ENCODE data around the gene CCDC77. TPM values are rescaled to one million over a fixed set of nuclear protein-coding genes. Genes with fewer than 3 reads are reported as not detected.

CCDC77 gene
- total and polyA plus RNA-seq, 2 donors (not counting 3 experiments of a cell fraction or from before 2014, with no cell fraction given), result 4.1 to 12.9 TPM

- Histone ChIP-seq H2AFZ (ENCODE audit: low read depth, low read length) (peak overlapping the region; percentile 88), H4K20me1 (replicated peaks; ENCODE audit: control insufficient read depth, extremely low read depth, insufficient read depth, low read length) (no peaks in the 10 kb centered on the region), H3K9ac (replicated peaks; ENCODE audit: extremely low read depth, insufficient read depth, low read length) (no peak overlapping the region), H3K9me1 (replicated peaks; ENCODE audit: control insufficient read depth, extremely low read depth, insufficient read depth, low read length) (no peaks in the 10 kb centered on the region), H3K4me2 (ENCODE audit: insufficient read depth, low read length) (peak overlapping the region; percentile 73), H3K4me1 (ENCODE audit: control insufficient read depth, extremely low read depth, insufficient read depth, low read length) (peaks cover 8% of the 10 kb centered on the region), H3K27me3 (ENCODE audit: control insufficient read depth in 2 of 2, insufficient read depth in 2 of 2, low read length in 2 of 2) (no peaks in the 10 kb centered on the region), H3K4me3 (replicated peaks in 1 of 3; ENCODE audit: insufficient read depth in 1 of 3, low read depth in 1 of 3, low read length in 3 of 3) (peak overlapping the region in 2 of 3 experiments; percentile 22 to 33), H3K9me3 (replicated peaks; ENCODE audit: control insufficient read depth, insufficient read depth, low read length) (no peaks in the 10 kb centered on the region), H3K27ac (ENCODE audit: insufficient read depth, low read depth, low read length) (no peak overlapping the region), H3K36me3 (ENCODE audit: control insufficient read depth in 2 of 2, extremely low read depth in 1 of 2, insufficient read depth in 2 of 2, low read length in 2 of 2) (no peaks in the 10 kb centered on the region), H3K79me2 (ENCODE audit: control insufficient read depth, insufficient read depth, low read length) (peaks cover 10% of the 10 kb centered on the region)
- BruUV-seq (replicated peaks), result no TSS peak
- TF ChIP-seq POLR2AphosphoS5 (IDR thresholded peaks at IDR 0.05; ENCODE audit: insufficient read depth, low read depth, low read length), result no peak
- no peak for TF ChIP-seq POLR2A (IDR thresholded peaks at IDR 0.05; ENCODE audit: low read depth, low read length)
- TF ChIP-seq FOS (IDR thresholded peaks at IDR 0.05; ENCODE audit: borderline replicate concordance, insufficient read depth, low read length), result no peak
- no peak for TF ChIP-seq EZH2 (IDR thresholded peaks at IDR 0.05; ENCODE audit: borderline replicate concordance, low read depth, low read length, severe bottlenecking)
- no peak for TF ChIP-seq JUN (IDR thresholded peaks at IDR 0.05; ENCODE audit: borderline replicate concordance, insufficient read depth, insufficient read length, low read depth)
- no peak for TF ChIP-seq MYC (IDR thresholded peaks at IDR 0.05; ENCODE audit: low read depth, low read length)
- TF ChIP-seq GATA2 (IDR thresholded peaks at IDR 0.05; ENCODE audit: insufficient read depth, insufficient read length, low read depth, low read length), result no peak
- TF ChIP-seq CTCF (IDR thresholded peaks at IDR 0.05; ENCODE audit: extremely low read depth in 1 of 2, insufficient read depth in 1 of 2, low read depth in 1 of 2, low read length in 2 of 2), result no peak
- no peak for TF ChIP-seq MAX (IDR thresholded peaks at IDR 0.05; ENCODE audit: insufficient read depth, insufficient read length)
- no peak for DNase-seq (ENCODE audit: low read depth, low spot score)
- FAIRE-seq, result no peak
- ChIA-PET CTCF (interaction anchor here (0.7 to 1.9 kb wide), 9 partner anchors 10 to 41 kb away, joined by 3 to 6 read pairs (median 4); partner anchors contain the start of gene KDM5A), POLR2A (no interaction called here)
- dilution Hi-C loops (cut with MboI; ENCODE audit: extremely low pct_ligation_motif_present, low sequenced_read_pairs), result no loop called here
- intact Hi-C loops (cut with micrococcal nuclease), result loop anchor here (1.0 kb wide), 1 partner anchor 13 kb away; no protein-coding TSS in a partner anchor
These were observed 616 bp upstream of the CCDC77 start for GRCh38 chr12:400828-401227.
